ENCODE measurements around the gene AMDHD2. TPM values are rescaled to one million over a fixed set of nuclear protein-coding genes. Genes with fewer than 3 reads are reported as not detected.
"Not testable (repeated sequence)": the region's sequence is repeated elsewhere in the genome, so short reads cannot be mapped to it uniquely, and the experiment has no call there.

AMDHD2 gene
- total and polyA plus RNA-seq, 2 experiments from 2014 or later: 30.2 to 39.2 TPM

GRCh38 chr16:2476345-2476720 is 43.8 kb upstream of the AMDHD2 start:
- Histone ChIP-seq H3K27ac (no peak overlapping the region), H3K27me3 (peaks cover 15% of the 10 kb centered on the region), H3K4me3 (no peak overlapping the region), H3K9me3 (ENCODE audit: low read depth) (no peaks in the 10 kb centered on the region), H3K36me3 (no peaks in the 10 kb centered on the region), H3K4me1 (ENCODE audit: low read depth) (peaks cover 14% of the 10 kb centered on the region)
- TF ChIP-seq CTCF (IDR thresholded peaks at IDR 0.05; ENCODE audit: low read depth, low read length): no peak
- no peak for DNase-seq (ENCODE audit: low read depth in 1 of 2, low spot score in 1 of 2)

- Histone ChIP-seq H3K9me3 (ENCODE audit: low read depth) (no peaks in the 10 kb centered on the region), H3K27me3 (peaks cover 15% of the 10 kb centered on the region), H3K36me3 (no peaks in the 10 kb centered on the region), H3K4me1 (ENCODE audit: low read depth) (peaks cover 11% of the 10 kb centered on the region), H3K4me3 (no peak overlapping the region), H3K27ac (no peak overlapping the region)
- no peak for DNase-seq (ENCODE audit: low read depth in 1 of 2, low spot score in 1 of 2)
- no peak for TF ChIP-seq CTCF (IDR thresholded peaks at IDR 0.05; ENCODE audit: low read depth, low read length)
These were observed 43.4 kb upstream of the AMDHD2 start for GRCh38 chr16:2476741-2477140.

DNA sequence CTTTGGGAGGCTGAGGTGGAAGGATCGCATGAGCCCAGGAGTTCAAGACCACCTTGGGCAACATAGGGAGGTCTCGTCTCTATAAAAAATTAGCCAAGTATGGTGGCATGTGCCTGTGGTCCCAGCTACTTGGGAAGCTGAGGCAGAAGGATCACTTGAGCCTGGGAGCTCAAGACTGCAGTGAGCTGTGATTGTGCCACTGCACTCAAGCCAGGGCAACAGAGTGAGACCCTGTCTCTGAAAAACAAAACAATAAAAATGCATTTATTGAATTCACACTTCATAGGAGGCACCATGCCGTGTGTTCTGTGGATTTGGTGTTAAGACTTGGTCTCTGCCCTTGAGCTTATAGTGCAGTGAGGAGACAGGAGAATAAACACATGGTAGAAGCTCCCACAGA is 42.8 kb upstream of the AMDHD2 start:
- DNase-seq (ENCODE audit: low read depth in 1 of 2, low spot score in 1 of 2): no peak
- peaks cover 7% of the 10 kb centered on the region for H3K4me1 ChIP-seq (ENCODE audit: low read depth)
- no peak overlapping the region for H3K4me3 ChIP-seq
- H3K9me3 ChIP-seq (ENCODE audit: low read depth): no peaks in the 10 kb centered on the region
- peaks cover 15% of the 10 kb centered on the region for H3K27me3 ChIP-seq
- H3K27ac ChIP-seq: no peak overlapping the region
- no peaks in the 10 kb centered on the region for H3K36me3 ChIP-seq
- TF ChIP-seq CTCF (IDR thresholded peaks at IDR 0.05; ENCODE audit: low read depth, low read length): no peak

DNA sequence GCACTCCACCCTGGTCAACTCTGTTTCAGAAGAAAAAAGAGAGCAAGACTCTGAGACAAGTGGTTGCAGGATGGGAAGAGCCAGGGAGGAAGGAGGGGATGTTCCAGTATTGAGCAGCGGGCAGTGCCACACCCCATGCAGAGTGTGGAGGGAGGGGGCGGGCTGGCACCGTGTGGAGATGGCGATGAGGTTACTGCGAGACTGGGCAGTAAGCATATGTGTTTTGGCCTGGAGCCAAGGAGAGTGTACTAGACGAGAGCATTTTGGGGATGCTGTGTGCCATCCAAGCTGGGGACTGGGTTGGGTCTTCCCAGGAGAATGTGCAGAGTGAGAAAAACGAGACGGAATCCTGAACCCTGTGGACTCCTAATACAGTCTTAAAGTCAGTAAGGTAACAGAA is 41.9 kb upstream of the AMDHD2 start:
- Histone ChIP-seq H3K4me3 (no peak overlapping the region), H3K4me1 (ENCODE audit: low read depth) (peaks cover 7% of the 10 kb centered on the region), H3K27ac (no peak overlapping the region), H3K27me3 (peaks cover 15% of the 10 kb centered on the region), H3K36me3 (no peaks in the 10 kb centered on the region), H3K9me3 (ENCODE audit: low read depth) (no peaks in the 10 kb centered on the region)
- no peak for TF ChIP-seq CTCF (IDR thresholded peaks at IDR 0.05; ENCODE audit: low read depth, low read length)
- DNase-seq (ENCODE audit: low read depth in 1 of 2, low spot score in 1 of 2): no peak

DNA sequence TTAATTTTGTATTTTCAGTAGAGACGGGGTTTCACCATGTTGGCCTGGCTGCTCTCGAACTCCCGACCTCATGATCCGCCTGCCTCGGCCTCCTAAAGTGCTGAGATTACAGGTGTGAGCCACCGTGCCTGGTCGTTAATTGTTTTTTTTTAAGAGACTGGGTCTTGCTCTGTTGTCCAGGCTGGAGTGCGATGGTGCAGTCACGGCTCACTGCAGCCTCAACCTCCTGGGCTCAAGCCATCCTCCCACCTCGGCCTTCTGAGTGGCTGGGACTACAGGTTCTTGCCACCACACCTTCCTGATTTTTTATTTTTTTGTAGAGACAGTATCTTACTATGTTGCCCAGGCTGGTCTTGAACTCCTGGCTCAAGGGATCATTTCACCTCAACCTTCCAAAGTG is 40.2 kb upstream of the AMDHD2 start:
- H3K36me3 ChIP-seq; H3K4me1 ChIP-seq (ENCODE audit: low read depth); DNase-seq (ENCODE audit: low read depth in 1 of 2, low spot score in 1 of 2); H3K4me3 ChIP-seq; H3K27ac ChIP-seq; H3K9me3 ChIP-seq (ENCODE audit: low read depth): not testable (repeated sequence)
- peaks cover 15% of the 10 kb centered on the region for H3K27me3 ChIP-seq

DNA sequence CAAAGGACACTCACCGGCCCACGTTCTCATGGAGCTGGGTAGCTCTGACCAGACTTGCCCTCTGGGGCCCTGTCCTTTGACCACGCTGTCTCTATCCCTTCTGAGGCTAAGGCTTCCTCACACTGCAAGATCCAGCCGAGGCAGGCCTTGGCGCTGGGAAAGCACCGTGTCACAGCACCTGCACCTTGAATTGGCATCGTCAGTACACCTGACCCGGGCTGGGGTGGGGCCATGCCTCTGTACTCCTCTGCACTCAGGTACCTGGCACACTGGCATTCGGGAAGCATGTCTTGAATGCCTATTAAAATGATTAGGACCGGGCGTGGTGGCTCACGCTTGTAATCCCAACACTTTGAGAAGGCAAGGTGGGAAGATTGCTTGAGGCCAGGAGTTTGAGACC is 39.2 kb upstream of the AMDHD2 start:
- no peak overlapping the region for H3K4me3 ChIP-seq
- no peaks in the 10 kb centered on the region for H3K9me3 ChIP-seq (ENCODE audit: low read depth)
- H3K36me3 ChIP-seq: no peaks in the 10 kb centered on the region
- H3K27me3 ChIP-seq: peaks cover 10% of the 10 kb centered on the region
- no peak for TF ChIP-seq CTCF (IDR thresholded peaks at IDR 0.05; ENCODE audit: low read depth, low read length)
- DNase-seq (ENCODE audit: low read depth in 1 of 2, low spot score in 1 of 2): no peak
- H3K4me1 ChIP-seq (ENCODE audit: low read depth): peaks cover 5% of the 10 kb centered on the region
- H3K27ac ChIP-seq: no peak overlapping the region
